GM23248 (cell line): Measurements from ENCODE around the gene C2CD4D. TPM values are rescaled to one million over a fixed set of nuclear protein-coding genes. Genes with fewer than 3 reads are reported as not detected.
A peak's percentile ranks its signal among the peaks of the same experiment; 100 is the strongest.
"Not testable (repeated sequence)": the region's sequence is repeated elsewhere in the genome, so short reads cannot be mapped to it uniquely, and the experiment has no call there.

Experiments used
- DNase-seq: peaks from one replicate; pipeline ENCODE4 v3.0.0-alpha.2; 2015
- H2AFZ ChIP-seq: fragments of 200-600 bp; sonication (generic); 2 replicates; pipeline ENCODE4 v1.6.1; 2016; ENCODE audit warnings: antibody characterized with exemption
- H3F3A ChIP-seq: fragments of 200-600 bp; sonication (generic); 2 replicates; pipeline ENCODE4 v1.6.1; 2016; ENCODE audit warnings: mild to moderate bottlenecking, antibody characterized with exemption, mixed run types; ENCODE audit not compliant: insufficient read depth
- H3K27ac ChIP-seq: fragments of 200-600 bp; sonication (generic); 2 replicates; pipeline ENCODE4 v1.5.1; 2016; ENCODE audit warnings: mild to moderate bottlenecking
- H3K27me3 ChIP-seq: fragments of 200-600 bp; sonication (generic); replicated peaks from 2 replicates; pipeline ENCODE4 v1.6.1; 2016; ENCODE audit warnings: mild to moderate bottlenecking; ENCODE audit not compliant: insufficient read depth
- H3K36me3 ChIP-seq: fragments of 200-600 bp; sonication (generic); 2 replicates; pipeline ENCODE4 v1.6.1; 2016; ENCODE audit warnings: low read depth, mild to moderate bottlenecking
- H3K4me1 ChIP-seq: fragments of 200-600 bp; sonication (generic); 2 replicates; pipeline ENCODE4 v1.6.1; 2016; ENCODE audit warnings: mild to moderate bottlenecking; ENCODE audit not compliant: insufficient read depth
- H3K4me2 ChIP-seq: fragments of 200-600 bp; sonication (generic); one replicate; pipeline ENCODE4 v1.6.1; 2016; ENCODE audit warnings: mild to moderate bottlenecking; ENCODE audit not compliant: unreplicated experiment
- H3K4me3 ChIP-seq: fragments of 200-600 bp; sonication (generic); 2 replicates; pipeline ENCODE4 v1.5.1; 2016; ENCODE audit warnings: mild to moderate bottlenecking
- H3K79me2 ChIP-seq: fragments of 200-600 bp; sonication (generic); 2 replicates; pipeline ENCODE4 v1.6.1; 2016; ENCODE audit warnings: mild to moderate bottlenecking; ENCODE audit not compliant: insufficient read depth
- H3K9ac ChIP-seq: fragments of 200-600 bp; sonication (generic); 2 replicates; pipeline ENCODE4 v1.6.1; 2016; ENCODE audit warnings: mild to moderate bottlenecking
- H3K9me2 ChIP-seq: fragments of 200-600 bp; sonication (generic); 2 replicates; pipeline ENCODE4 v1.6.1; 2016; ENCODE audit warnings: mixed run types, mild to moderate bottlenecking, moderate library complexity; ENCODE audit not compliant: insufficient read depth
- H3K9me3 ChIP-seq: fragments of 200-600 bp; sonication (generic); one replicate; pipeline ENCODE4 v1.6.1; 2017; ENCODE audit warnings: low read depth
- H4K20me1 ChIP-seq: fragments of 200-600 bp; sonication (generic); 2 replicates; pipeline ENCODE4 v1.6.0; 2016; ENCODE audit not compliant: insufficient read depth
- EZH2 ChIP-seq: fragments of 200-600 bp; sonication (generic); IDR thresholded peaks from 2 replicates; pipeline ENCODE4 v1.6.1; 2018; ENCODE audit warnings: antibody characterized with exemption, mild to moderate bottlenecking; ENCODE audit not compliant: insufficient read depth, poor library complexity, severe bottlenecking
- EZH2phosphoT487 ChIP-seq: fragments of 200-600 bp; sonication (generic); IDR thresholded peaks from 2 replicates; pipeline ENCODE4 v1.6.1; 2018; ENCODE audit warnings: antibody characterized with exemption, moderate library complexity, mild to moderate bottlenecking, low read depth; ENCODE audit not compliant: insufficient read depth
- WGBS, 2 experiments: methylation state at CpG; one replicate each; pipeline ENCODE4 v1.1.6; 2015 to 2017; ENCODE audit warnings: low lambda C conversion rate in 2 of 2, low coverage in 1 of 2; ENCODE audit errors: missing lambda C conversion rate in 2 of 2; 5-methylcytosine and 5-hydroxymethylcytosine counted together
- in situ Hi-C: fragments of 300-500 bp; cut with MboI; formaldehyde crosslinking; loops from 2 replicates; pipeline ENCODE4 v1.15.0; 2020
- polyA plus RNA-seq: library from polyadenylated mRNA; unstranded; fragments of >200 nt; fragmentation: Nextera tagmentation; extraction: Ambion mirVana; gene quantifications from 2 replicates; pipeline ENCODE4 v1.2.1, GENCODE V29; 2016
- total RNA-seq: library from RNA; depleted of rRNA; stranded (reverse); fragments of >200 nt; shearing (Covaris generic); gene quantifications from 2 replicates; pipeline ENCODE4 v1.2.3, GENCODE V29; 2014

The C2CD4D gene
- total and polyA plus RNA-seq, 2 experiments from 2014 or later = 0.16 TPM; not detected in 1

GRCh38 chr1:151858886-151859665 lies 19.5 kb upstream of the C2CD4D start:
- no peak overlapping the region for H3K27ac ChIP-seq
- H3K79me2 ChIP-seq = no peaks in the 10 kb centered on the region
- no peak overlapping the region for H3K4me2 ChIP-seq
- H4K20me1 ChIP-seq = no peaks in the 10 kb centered on the region
- no peaks in the 10 kb centered on the region for H3K27me3 ChIP-seq
- H3K4me1 ChIP-seq = peaks cover 14% of the 10 kb centered on the region
- no peaks in the 10 kb centered on the region for H3K36me3 ChIP-seq
- no peaks in the 10 kb centered on the region for H3K9me2 ChIP-seq
- no peak for DNase-seq
- peak overlapping the region; percentile 29; the same call in 1 of the 2 replicates for H2AFZ ChIP-seq
- H3K9me3 ChIP-seq = no peaks in the 10 kb centered on the region
- no peak overlapping the region for H3K9ac ChIP-seq
- WGBS, 2 experiments = 93 to 98% methylated on average over 6 of the region's 6 CpGs
- in situ Hi-C loops = no loop called here
- 0 out of 2 replicates have a peak, but pooled peaks cover 7% of the 10 kb centered on the region for H3F3A ChIP-seq
- H3K4me3 ChIP-seq = no peak overlapping the region
- TF ChIP-seq EZH2 (no peak), EZH2phosphoT487 (no peak)

- no peak overlapping the region for H3K9ac ChIP-seq
- peak; percentile 72 for DNase-seq
- no peaks in the 10 kb centered on the region for H3K9me3 ChIP-seq
- no peaks in the 10 kb centered on the region for H3K9me2 ChIP-seq
- in situ Hi-C loops = no loop called here
- TF ChIP-seq EZH2 = no peak
- TF ChIP-seq EZH2phosphoT487 = no peak
- peak overlapping the region; percentile 29; the same call in 1 of the 2 replicates for H2AFZ ChIP-seq
- WGBS, 2 experiments = 76 to 78% methylated on average over 3 of the region's 3 CpGs
- no peaks in the 10 kb centered on the region for H3K79me2 ChIP-seq
- no peaks in the 10 kb centered on the region for H4K20me1 ChIP-seq
- no peak overlapping the region for H3K4me3 ChIP-seq
- peaks cover 14% of the 10 kb centered on the region for H3K4me1 ChIP-seq
- no peak overlapping the region for H3K27ac ChIP-seq
- no peaks in the 10 kb centered on the region for H3K36me3 ChIP-seq
- H3K4me2 ChIP-seq = no peak overlapping the region
- H3F3A ChIP-seq = 0 out of 2 replicates have a peak, but pooled peaks cover 7% of the 10 kb centered on the region
- no peaks in the 10 kb centered on the region for H3K27me3 ChIP-seq
Measured at GRCh38 chr1:151858030-151858746, 18.6 kb upstream of the C2CD4D start.

GRCh38 chr1:151855933-151856332 lies 16.3 kb upstream of the C2CD4D start:
- Histone ChIP-seq H3K36me3 (no peaks in the 10 kb centered on the region), H3K4me2 (no peak overlapping the region), H3K4me3 (no peak overlapping the region), H3K27me3 (peaks cover 13% of the 10 kb centered on the region; the same call in 1 of the 2 replicates), H3F3A (0 out of 2 replicates have a peak, but pooled peaks cover 7% of the 10 kb centered on the region), H3K9ac (0 out of 2 replicates have a peak overlapping the region, but pooled peaks have one; percentile 2), H3K79me2 (no peaks in the 10 kb centered on the region), H4K20me1 (no peaks in the 10 kb centered on the region), H3K27ac (peak overlapping the region; percentile 34), H3K4me1 (peaks cover 14% of the 10 kb centered on the region), H3K9me2 (no peaks in the 10 kb centered on the region), H2AFZ (peak overlapping the region; percentile 54), H3K9me3 (no peaks in the 10 kb centered on the region)
- no peak for TF ChIP-seq EZH2phosphoT487
- in situ Hi-C loops = no loop called here
- no peak for DNase-seq
- WGBS, 2 experiments = 30 to 38% methylated on average over 4 of the region's 4 CpGs

GRCh38 chr1:151855516-151855915 lies 15.9 kb upstream of the C2CD4D start:
- H3K79me2 ChIP-seq, H4K20me1 ChIP-seq, H3F3A ChIP-seq, in situ Hi-C loops, H3K9me2 ChIP-seq, H3K9me3 ChIP-seq, H3K4me2 ChIP-seq, H3K4me3 ChIP-seq, H3K36me3 ChIP-seq: not testable (repeated sequence)
- Histone ChIP-seq H2AFZ (peak overlapping the region; percentile 54), H3K27me3 (peaks cover 13% of the 10 kb centered on the region; the same call in 1 of the 2 replicates), H3K4me1 (peaks cover 14% of the 10 kb centered on the region), H3K9ac (0 out of 2 replicates have a peak overlapping the region, but pooled peaks have one; percentile 2), H3K27ac (peak overlapping the region; percentile 34)
- 14 to 16% methylated on average over 8 of the region's 8 CpGs for WGBS, 2 experiments
- peak; percentile 57 for DNase-seq
